SK-N-SH treated with all-trans-retinoic acid at 6 μM for 48 hours (cell line): ENCODE measurements around the gene KAT7.
A peak's percentile ranks its signal among the peaks of the same experiment; 100 is the strongest.

Source experiments
- ATAC-seq: fragments of 200-7000 bp; cut with Tn5 transposase; 3 replicates; pipeline ENCODE4 v1.9.1; 2020; ENCODE audit warnings: mild to moderate bottlenecking, moderate library complexity
- ARNTL ChIP-seq: fragments of 450-650 bp; formaldehyde crosslinking; IDR thresholded peaks from 2 replicates; pipeline ENCODE4 v1.5.0; 2020; ENCODE audit warnings: low read depth, mild to moderate bottlenecking, moderate library complexity, borderline replicate concordance
- BACH2 ChIP-seq: fragments of 250-450 bp; sonication (Bioruptor Pico); IDR thresholded peaks from 2 replicates; pipeline ENCODE4 v1.9.0; 2021; ENCODE audit warnings: mild to moderate bottlenecking, borderline replicate concordance
- CREB5 ChIP-seq: fragments of 250-450 bp; sonication (Bioruptor Pico); IDR thresholded peaks from 2 replicates; pipeline ENCODE4 v1.5.1; 2020; ENCODE audit warnings: low read depth, mild to moderate bottlenecking, moderate library complexity
- CSDC2 ChIP-seq: fragments of 250-450 bp; sonication (Bioruptor Pico); IDR thresholded peaks from 2 replicates; pipeline ENCODE4 v1.5.0; 2020; ENCODE audit warnings: mild to moderate bottlenecking, moderate library complexity
- CSRNP3 ChIP-seq: fragments of 250-450 bp; sonication (Bioruptor Pico); IDR thresholded peaks from 2 replicates; pipeline ENCODE4 v1.5.1; 2021; ENCODE audit warnings: mild to moderate bottlenecking, moderate library complexity
- ESRRG ChIP-seq: fragments of 250-450 bp; sonication (Bioruptor Pico); IDR thresholded peaks from 2 replicates; pipeline ENCODE4 v1.6.1; 2021; ENCODE audit warnings: mild to moderate bottlenecking
- GLIS3 ChIP-seq: fragments of 250-450 bp; sonication (Bioruptor Pico); IDR thresholded peaks from 2 replicates; pipeline ENCODE4 v1.5.0; 2020; ENCODE audit warnings: mild to moderate bottlenecking, moderate library complexity
- ISL1 ChIP-seq: fragments of 250-450 bp; sonication (Bioruptor Pico); IDR thresholded peaks from 2 replicates; pipeline ENCODE4 v2.1.2; 2022; ENCODE audit warnings: mild to moderate bottlenecking, moderate library complexity
- OSR1 ChIP-seq: fragments of 250-450 bp; sonication (Bioruptor Pico); IDR thresholded peaks from 2 replicates; pipeline ENCODE4 v1.8.0; 2022; ENCODE audit warnings: moderate library complexity, mild to moderate bottlenecking, inconsistent platforms
- PATZ1 ChIP-seq: fragments of 250-450 bp; sonication (Bioruptor Pico); IDR thresholded peaks from 2 replicates; pipeline ENCODE4 v1.8.0; 2020; ENCODE audit warnings: mild to moderate bottlenecking, moderate library complexity, borderline replicate concordance
- POU6F1 ChIP-seq: fragments of 250-450 bp; sonication (Bioruptor Pico); IDR thresholded peaks from 2 replicates; pipeline ENCODE4 v1.8.0; 2021; ENCODE audit warnings: low read depth, mild to moderate bottlenecking, moderate library complexity, borderline replicate concordance
- PPARA ChIP-seq: fragments of 250-450 bp; sonication (Bioruptor Pico); IDR thresholded peaks from 2 replicates; pipeline ENCODE4 v1.5.0; 2020; ENCODE audit warnings: mild to moderate bottlenecking, borderline replicate concordance
- RARB ChIP-seq: fragments of 250-450 bp; sonication (Bioruptor Pico); IDR thresholded peaks from 2 replicates; pipeline ENCODE4 v1.8.0; 2021; ENCODE audit warnings: mild to moderate bottlenecking, moderate library complexity
- SNAI2 ChIP-seq: fragments of 250-450 bp; sonication (Bioruptor Pico); IDR thresholded peaks from 2 replicates; pipeline ENCODE4 v1.5.0; 2020; ENCODE audit warnings: mild to moderate bottlenecking, moderate library complexity
- TCF4 ChIP-seq: fragments of 250-450 bp; sonication (Bioruptor Pico); IDR thresholded peaks from 2 replicates; pipeline ENCODE4 v1.8.0; 2021; ENCODE audit warnings: mild to moderate bottlenecking, moderate library complexity, borderline replicate concordance
- TOX ChIP-seq: fragments of 250-450 bp; sonication (Bioruptor Pico); IDR thresholded peaks from 2 replicates; pipeline ENCODE4 v1.8.0; 2021; ENCODE audit warnings: mild to moderate bottlenecking, moderate library complexity, borderline replicate concordance
- TSHZ2 ChIP-seq: fragments of 250-450 bp; sonication (Bioruptor Pico); IDR thresholded peaks from 2 replicates; pipeline ENCODE4 v1.5.0; 2020; ENCODE audit warnings: mild to moderate bottlenecking, moderate library complexity
- ZC3H10 ChIP-seq: fragments of 250-450 bp; sonication (Bioruptor Pico); IDR thresholded peaks from 2 replicates; pipeline ENCODE4 v1.5.1; 2021; ENCODE audit warnings: mild to moderate bottlenecking, moderate library complexity
- ZFP3 ChIP-seq: fragments of 250-450 bp; sonication (Bioruptor Pico); IDR thresholded peaks from 2 replicates; pipeline ENCODE4 v1.5.0; 2020; ENCODE audit warnings: mild to moderate bottlenecking, moderate library complexity
- ZFP30 ChIP-seq: fragments of 450-650 bp; formaldehyde crosslinking; IDR thresholded peaks from 2 replicates; pipeline ENCODE4 v1.5.0; 2022; ENCODE audit warnings: mild to moderate bottlenecking, moderate library complexity
- ZNF565 ChIP-seq: fragments of 450-650 bp; formaldehyde crosslinking; conservative IDR thresholded peaks from 2 replicates; pipeline ENCODE4 v1.5.0; 2020; ENCODE audit warnings: low read depth, mild to moderate bottlenecking, moderate library complexity
- ZNF70 ChIP-seq: fragments of 450-650 bp; formaldehyde crosslinking; IDR thresholded peaks from 2 replicates; pipeline ENCODE4 v1.5.0; 2020; ENCODE audit warnings: mild to moderate bottlenecking, moderate library complexity
- ZNF8 ChIP-seq: fragments of 450-650 bp; formaldehyde crosslinking; IDR thresholded peaks from 2 replicates; pipeline ENCODE4 v1.5.0; 2020; ENCODE audit warnings: mild to moderate bottlenecking, moderate library complexity

The KAT7 gene

GRCh38 chr17:49832840-49833599 is 44.5 kb downstream of the KAT7 start:
- ATAC-seq: no peak
- TF ChIP-seq BACH2: no peak
- TF ChIP-seq GLIS3 (CRISPR knock-in tag): no peak
- no peak for TF ChIP-seq ZNF70 (CRISPR knock-in tag)
- no peak for TF ChIP-seq TCF4 (CRISPR knock-in tag)
- TF ChIP-seq TOX (CRISPR knock-in tag): no peak
- no peak for TF ChIP-seq ZFP3 (CRISPR knock-in tag)
- TF ChIP-seq RARB (CRISPR knock-in tag): no peak
- TF ChIP-seq ZNF565: no peak
- no peak for TF ChIP-seq ZFP30 (CRISPR knock-in tag)
- TF ChIP-seq CREB5 (CRISPR knock-in tag): no peak
- no peak for TF ChIP-seq POU6F1 (CRISPR knock-in tag)
- TF ChIP-seq CSRNP3: no peak
- TF ChIP-seq TSHZ2 (CRISPR knock-in tag): no peak
- no peak for TF ChIP-seq OSR1 (CRISPR knock-in tag)
- no peak for TF ChIP-seq ESRRG (CRISPR knock-in tag)

- TF ChIP-seq GLIS3 (CRISPR knock-in tag) (no peak), CSDC2 (CRISPR knock-in tag) (no peak), CSRNP3 (no peak), SNAI2 (no peak)
- ATAC-seq: no peak
These were observed 45.8 kb downstream of the KAT7 start for GRCh38 chr17:49834118-49834743.

- peak; percentile 3; the same call in 1 of the 3 replicates for ATAC-seq
- TF ChIP-seq PPARA (CRISPR knock-in tag) (no peak), BACH2 (no peak), CSRNP3 (no peak), SNAI2 (no peak), ZFP3 (CRISPR knock-in tag) (no peak), ZNF70 (CRISPR knock-in tag) (no peak), OSR1 (CRISPR knock-in tag) (no peak), ARNTL (no peak), PATZ1 (no peak), ESRRG (CRISPR knock-in tag) (no peak), GLIS3 (CRISPR knock-in tag) (no peak), TCF4 (CRISPR knock-in tag) (no peak), ZNF8 (CRISPR knock-in tag) (no peak), ISL1 (CRISPR knock-in tag) (no peak), CSDC2 (CRISPR knock-in tag) (no peak), ZFP30 (CRISPR knock-in tag) (no peak), ZC3H10 (CRISPR knock-in tag) (no peak)
These were observed 47.0 kb downstream of the KAT7 start for GRCh38 chr17:49835472-49835871.
